ENCODE data around the gene SCN9A.
"Not testable (repeated sequence)": the region's sequence is repeated elsewhere in the genome, so short reads cannot be mapped to it uniquely, and the experiment has no call there.

Gene SCN9A

DNA sequence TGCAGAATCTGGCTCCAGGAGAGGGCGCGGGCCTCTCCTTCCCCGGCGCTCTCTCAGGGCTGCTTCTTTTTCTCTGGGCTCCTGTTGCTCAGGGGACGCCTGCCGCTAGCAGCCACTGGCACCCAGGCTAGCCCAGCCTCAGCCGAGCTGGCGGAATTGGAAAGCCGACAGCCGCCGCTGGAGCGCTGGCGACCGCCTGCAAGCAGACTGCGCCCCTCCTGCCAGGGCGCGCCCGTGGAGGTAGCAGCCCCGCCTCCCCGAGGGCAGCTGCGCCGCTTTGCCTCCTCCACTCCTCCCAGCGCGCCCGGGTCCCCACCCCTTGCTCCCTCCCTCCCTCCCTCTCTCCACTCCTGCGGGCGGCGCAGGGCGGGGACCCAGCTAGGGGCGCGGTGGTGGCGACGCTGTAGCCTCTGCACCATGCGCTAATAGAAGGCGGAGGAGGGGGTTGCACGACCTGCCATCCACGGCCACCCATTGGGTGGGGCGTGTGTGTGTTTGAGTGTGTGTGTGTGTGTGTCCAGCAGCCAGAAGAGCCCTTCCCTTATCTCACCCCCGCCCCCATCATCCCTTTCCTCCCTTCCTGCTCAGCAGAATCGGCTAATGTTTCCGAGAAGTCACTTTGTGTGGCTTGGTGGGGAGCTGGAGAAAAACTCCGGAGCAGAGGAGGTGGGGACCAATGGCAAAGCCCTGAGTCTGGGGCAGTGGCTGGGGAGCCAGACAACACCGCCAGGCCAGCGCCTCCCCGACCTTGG is at the start of gene SCN9A:
TSS of gene SCN9A (minus strand) at position 209 of the 752 bp plus-strand sequence. CDS start 64,188 bp downstream, outside the sequence.
- no peak for DNase-seq

DNA sequence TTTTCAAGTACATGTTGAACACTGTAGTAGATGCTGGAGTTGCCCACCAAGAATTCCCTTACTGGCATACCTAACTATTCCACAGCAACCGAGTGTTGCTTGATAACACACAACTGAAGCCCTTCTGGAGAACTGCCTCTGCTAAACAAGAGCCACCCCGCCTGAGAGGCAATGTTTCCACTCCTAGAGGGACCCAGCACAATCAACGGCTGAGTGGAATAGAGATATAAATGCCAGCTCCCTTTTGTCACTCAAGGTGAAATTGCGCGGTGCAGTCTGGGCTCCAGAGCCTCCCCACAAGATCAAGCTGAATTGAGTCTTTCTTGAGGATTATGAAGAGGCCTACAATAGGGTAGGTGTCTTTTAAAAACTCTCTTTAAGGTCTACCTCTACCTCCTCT is 49.1 kb upstream of the SCN9A start:
- DNase-seq = no peak

DNA sequence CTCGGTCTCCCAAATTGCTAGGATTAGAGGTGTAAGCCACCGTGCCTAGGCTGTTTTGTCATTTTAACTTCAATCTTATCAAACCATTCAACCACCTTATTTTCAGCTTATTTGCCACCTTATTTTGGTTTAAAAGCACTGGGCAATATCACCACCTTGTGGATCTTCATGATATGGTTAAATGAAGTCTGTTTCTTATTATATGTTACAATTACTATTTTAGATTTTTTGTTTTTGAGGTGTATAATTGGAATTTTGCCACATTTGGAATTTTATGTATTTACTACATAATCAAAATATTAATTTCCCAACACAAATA is 43.8 kb upstream of the SCN9A start:
- no peak for DNase-seq

DNA sequence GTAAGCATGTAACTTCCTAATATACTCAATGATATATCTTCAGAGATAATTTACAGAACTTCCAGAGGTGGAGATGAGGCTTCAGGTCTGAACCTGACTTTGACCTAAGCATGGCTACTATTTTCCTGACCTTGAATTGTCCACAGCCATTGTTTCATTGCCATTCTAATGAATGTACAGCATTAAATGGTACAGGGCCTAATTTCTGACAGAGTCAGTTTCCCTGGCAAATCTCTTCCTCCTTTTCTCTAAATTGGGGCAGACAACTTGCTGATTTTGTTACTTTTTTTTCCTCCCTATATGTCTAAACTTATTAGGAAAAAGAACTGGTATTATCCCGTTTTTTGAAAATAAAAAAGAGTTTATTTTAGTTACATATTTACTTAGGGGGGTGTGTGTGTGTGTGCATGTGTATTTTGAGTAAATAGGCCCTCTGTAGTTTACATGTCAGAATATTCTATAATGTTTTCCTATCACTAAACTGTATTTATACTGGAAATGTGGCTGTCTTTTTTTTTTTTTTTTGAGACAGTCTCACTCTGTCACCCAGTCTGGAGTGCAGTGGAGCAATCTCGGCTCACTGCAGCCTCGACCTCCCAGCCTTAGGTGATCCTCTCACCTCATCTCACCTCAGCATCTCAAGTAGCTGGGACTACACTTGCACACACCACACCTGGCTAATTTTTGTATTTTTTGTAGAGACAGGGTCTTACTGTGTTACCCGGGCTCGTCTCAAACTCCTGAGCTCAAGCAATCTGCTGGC is 43.3 kb upstream of the SCN9A start:
- no peak for DNase-seq

GRCh38 chr2:166417669-166418068 is 41.9 kb upstream of the SCN9A start:
- DNase-seq = no peak

- DNase-seq = no peak
These were observed 37.5 kb upstream of the SCN9A start for GRCh38 chr2:166413255-166413654.

DNA sequence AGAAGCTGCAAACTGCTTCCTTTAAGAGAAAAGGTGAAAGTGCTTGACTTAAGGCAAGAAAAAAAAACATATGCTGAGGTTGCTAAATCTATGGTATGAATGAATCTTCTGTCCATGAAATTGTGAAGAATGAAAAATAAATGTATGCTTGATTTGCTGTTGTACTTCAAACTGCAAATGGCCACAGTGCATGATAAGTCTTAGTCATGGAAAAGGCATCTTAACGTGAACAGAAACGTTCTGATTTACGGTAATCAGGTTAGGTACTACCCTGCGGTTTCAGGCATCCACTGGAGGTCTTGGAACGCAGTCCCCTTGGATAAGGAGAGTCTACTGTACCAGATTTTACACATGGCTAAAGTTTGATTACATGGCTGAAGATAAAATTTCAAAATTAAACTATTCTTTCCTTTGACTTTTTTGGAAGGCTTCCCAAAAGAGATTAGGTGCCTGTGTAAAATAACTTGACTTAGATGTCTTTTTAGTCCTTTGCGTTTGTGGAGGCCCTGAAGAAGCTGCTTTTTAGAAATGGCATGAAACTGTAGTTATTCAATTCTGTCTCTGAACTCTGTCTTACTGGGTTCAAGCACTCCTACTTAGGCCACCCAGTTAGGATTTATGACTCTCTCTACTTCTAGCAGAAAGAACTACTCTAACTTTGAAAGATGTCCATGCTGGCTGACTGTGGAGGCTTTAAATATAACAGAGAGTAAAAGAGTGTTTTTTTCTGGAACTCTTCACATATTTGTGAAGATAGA is 35.9 kb upstream of the SCN9A start:
- DNase-seq = no peak

DNA sequence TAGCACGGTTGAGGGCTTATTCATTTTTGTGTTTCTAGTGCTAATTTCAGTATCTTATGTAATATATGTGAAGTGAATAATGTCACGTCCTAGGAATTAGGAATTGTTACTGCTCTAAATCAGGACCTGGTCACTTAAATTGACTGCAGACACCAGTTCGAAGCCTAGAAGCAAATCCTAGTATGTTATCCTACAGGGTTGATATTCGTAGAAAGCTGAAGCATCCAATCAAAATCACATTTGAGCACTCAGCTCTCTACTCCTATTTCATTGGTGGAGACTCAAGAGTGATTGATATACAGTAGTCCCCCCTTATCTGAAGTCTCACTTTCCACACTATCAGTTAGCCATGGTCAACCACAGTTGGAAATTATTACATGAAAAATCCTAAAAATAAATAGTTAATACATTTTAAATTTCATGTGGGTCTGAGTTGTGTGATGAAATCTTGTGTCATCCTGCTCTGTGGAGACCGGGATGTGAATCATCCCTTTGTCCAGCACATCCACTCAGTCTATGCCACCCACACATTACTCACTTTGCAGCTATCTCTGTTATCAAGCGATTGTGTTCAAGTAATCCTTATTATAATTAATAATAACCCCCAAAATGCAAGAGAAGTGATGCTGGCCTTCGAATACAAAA is 35.2 kb upstream of the SCN9A start:
- no peak for DNase-seq

DNA sequence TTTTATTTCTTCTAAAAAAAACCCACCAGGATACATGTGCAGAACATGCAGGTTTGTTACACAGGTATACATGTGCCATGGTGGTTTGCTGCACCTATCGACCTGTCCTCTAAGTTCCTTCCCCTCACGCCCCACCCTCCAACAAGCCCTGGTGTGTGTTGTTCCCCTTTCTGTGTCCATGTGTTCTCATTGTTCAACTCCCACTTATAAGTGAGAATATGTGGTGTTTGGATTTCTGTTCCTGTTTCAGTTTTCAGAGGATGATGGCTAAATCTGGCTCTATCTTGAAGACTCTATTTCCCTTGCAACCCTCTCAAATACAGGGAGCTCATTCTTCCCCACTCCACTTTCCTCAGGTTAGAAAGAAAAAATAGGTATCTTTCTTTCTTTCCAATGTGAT is 32.0 kb upstream of the SCN9A start:
- DNase-seq = not testable (repeated sequence)

DNA sequence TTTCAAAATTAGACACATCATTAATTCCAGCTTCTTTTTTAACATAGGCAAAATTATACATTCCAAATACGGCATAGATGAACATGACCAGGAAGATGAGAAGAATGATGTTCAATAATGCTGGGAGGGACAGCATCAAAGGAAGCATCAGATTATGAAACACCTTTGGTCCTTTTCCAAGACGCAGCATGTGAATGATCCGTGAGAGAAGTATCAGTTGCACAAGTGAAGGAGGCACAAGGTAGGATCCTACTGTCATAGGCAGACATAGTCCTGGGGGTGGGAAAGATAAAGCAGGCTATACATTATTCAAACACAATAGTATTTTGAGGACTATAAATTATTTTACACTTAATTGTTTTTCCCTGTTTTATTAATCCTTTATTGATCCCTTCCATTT is 30.6 kb upstream of the SCN9A start:
- no peak for DNase-seq

- no peak for DNase-seq
These were observed 29.8 kb upstream of the SCN9A start for GRCh38 chr2:166405569-166405926.

DNA sequence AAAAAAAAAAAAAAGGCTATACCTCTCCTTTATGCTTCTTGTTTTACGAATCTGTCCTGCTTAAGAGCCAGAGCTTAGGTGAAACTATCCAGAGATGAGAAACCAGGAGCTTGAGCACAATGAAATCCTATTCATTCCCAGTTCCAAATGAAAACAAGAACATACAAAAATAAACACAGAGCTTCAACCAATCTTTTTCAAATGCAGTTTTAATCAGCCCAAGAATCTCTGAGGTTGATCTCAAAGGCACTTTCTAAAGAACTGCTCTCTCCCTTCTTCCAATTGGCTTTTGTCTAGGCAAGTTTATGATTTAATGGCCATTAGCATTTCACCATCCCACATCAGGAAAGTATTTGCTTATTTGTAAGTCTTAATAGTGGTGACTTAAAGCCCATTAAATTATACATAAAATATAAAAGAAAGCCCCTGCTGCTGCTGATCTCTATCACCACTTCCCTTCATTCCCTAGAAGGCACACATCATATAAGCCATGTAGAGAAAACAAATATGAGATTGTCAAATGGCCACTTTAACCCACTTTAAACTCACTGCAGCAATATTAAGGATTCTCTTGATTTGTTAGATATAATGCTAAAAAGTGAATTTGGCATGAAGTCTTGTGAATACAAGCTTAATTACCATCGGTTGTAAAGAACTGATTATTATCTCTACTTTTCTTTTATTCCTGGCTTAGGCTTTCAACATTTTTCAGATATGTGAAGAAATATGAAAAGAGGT is 29.3 kb upstream of the SCN9A start:
- no peak for DNase-seq

DNA sequence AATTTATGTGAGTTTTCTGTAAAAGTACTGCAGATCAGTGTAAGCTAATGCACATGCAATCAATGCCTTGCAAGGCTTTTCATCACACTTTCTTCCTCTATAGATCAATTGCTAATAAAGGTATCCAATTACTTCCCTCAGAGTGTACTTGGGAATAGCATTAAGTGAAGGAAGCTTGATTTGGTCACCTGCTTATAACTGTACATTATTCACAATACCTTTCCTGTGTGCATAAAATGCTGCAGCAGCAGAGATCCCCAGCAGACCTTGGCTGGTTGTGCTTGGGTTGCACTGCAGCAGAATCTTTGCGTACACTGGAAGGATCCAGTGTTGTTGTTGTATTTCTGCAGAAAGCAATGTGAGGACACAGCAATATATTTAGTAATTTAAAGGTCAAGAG is 18.5 kb upstream of the SCN9A start:
- DNase-seq = no peak

- DNase-seq = no peak
These were observed 17.3 kb upstream of the SCN9A start for GRCh38 chr2:166393008-166393407.

- no peak for DNase-seq
These were observed 12.8 kb upstream of the SCN9A start for GRCh38 chr2:166388481-166389070.

DNA sequence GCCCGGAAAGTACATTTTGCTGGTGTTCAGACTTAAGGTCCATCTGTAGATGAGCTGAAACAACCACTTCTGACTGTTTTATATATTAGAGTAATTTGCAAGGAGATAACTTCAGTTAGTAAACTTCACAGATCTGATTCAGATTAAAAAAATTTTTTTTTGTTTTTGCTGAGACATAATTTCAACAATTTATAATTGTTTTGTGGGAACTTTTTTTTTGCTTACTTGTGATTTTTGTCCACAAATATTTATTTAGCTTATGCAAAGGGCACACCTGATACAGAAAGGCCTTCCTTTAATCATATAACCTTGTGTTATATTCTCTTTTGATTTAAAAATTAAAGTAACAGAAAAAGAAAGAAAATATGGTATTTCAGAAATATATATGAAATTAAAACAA is 9.6 kb upstream of the SCN9A start:
- DNase-seq = no peak

DNA sequence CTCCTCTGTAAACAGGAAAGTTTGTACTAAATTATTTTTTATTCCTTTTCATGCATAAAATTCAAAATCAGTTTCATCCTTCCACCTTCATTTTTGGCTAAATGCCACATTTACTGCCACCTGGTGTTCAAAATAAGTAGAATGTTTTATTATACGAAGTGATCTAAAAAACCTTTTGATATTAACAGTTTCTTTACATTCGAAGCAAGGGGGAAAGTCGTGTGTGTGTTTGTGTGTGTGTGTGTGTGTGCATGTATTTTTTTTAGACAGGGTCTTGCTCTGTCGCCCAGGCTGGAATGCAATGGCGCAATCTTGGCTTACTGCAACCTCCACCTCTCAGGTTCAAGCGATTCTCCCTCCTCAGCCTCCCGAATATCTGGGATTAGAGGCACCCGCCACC is 9.0 kb upstream of the SCN9A start:
- DNase-seq = no peak

- no peak for DNase-seq
These were observed 6.7 kb upstream of the SCN9A start for GRCh38 chr2:166382448-166382847.

GRCh38 chr2:166380615-166381014 is 4.9 kb upstream of the SCN9A start:
- no peak for DNase-seq

- no peak for DNase-seq
These were observed 1.1 kb upstream of the SCN9A start for GRCh38 chr2:166376873-166377272.

GRCh38 chr2:166376488-166376828 is 714 bp upstream of the SCN9A start:
- no peak for DNase-seq

GRCh38 chr2:166375195-166375735 is 479 bp downstream of the SCN9A start:
- DNase-seq = no peak

Measured in cerebellar nuclear complex (tissue), 1 donor.